HFFc6 (cell line): ENCODE results near the gene RAD9A. TPM values are rescaled to one million over a fixed set of nuclear protein-coding genes. Genes with fewer than 3 reads are reported as not detected.
A peak's percentile ranks its signal among the peaks of the same experiment; 100 is the strongest.

ENCODE experiments used
- DNase-seq: peaks from one replicate; pipeline ENCODE4 v3.0.0-alpha.2; 2018
- H3K27ac Mint-ChIP-seq: 2 replicates; pipeline ENCODE4 v1.8.0; 2020; ENCODE audit warnings: mild to moderate bottlenecking, mixed read lengths
- H3K27me3 Mint-ChIP-seq: 2 replicates; pipeline ENCODE4 v1.8.0; 2021; ENCODE audit warnings: mild to moderate bottlenecking, moderate library complexity, mixed read lengths; ENCODE audit not compliant: insufficient read depth
- H3K36me3 Mint-ChIP-seq: 2 replicates; pipeline ENCODE4 v1.8.0; 2021; ENCODE audit warnings: low read depth, mixed read lengths
- H3K4me1 Mint-ChIP-seq: 2 replicates; pipeline ENCODE4 v1.8.0; 2020; ENCODE audit warnings: low read depth, mixed read lengths
- H3K4me3 Mint-ChIP-seq: 2 replicates; pipeline ENCODE4 v1.8.0; 2020; ENCODE audit warnings: mild to moderate bottlenecking, moderate library complexity, mixed read lengths
- H3K9me3 Mint-ChIP-seq: 2 replicates; pipeline ENCODE4 v1.8.0; 2020; ENCODE audit warnings: mild to moderate bottlenecking, mixed read lengths
- total RNA-seq, 6 experiments: library from RNA; stranded (reverse); fragmentation: NEBNext Ultra II Directional; extraction: Animal tissue kit (Norgen Biotek cat#: 25700); gene quantifications; 2 replicates in 1 of 6; 3 replicates in 5 of 6; pipeline ENCODE4 v1.2.3, GENCODE V29; 2021
- TF ChIP-seq, protein P1 (sequence below): fragments of 200-600 bp; sonication (generic); IDR thresholded peaks from 2 replicates; pipeline ENCODE4 v1.5.0; 2021; ENCODE audit warnings: antibody characterized with exemption, mild to moderate bottlenecking

The RAD9A gene
- total RNA-seq, 6 experiments from 2014 or later: 7.6 to 10.3 (median 8.8) TPM

- H3K27ac Mint-ChIP-seq: no peak overlapping the region
- peak; percentile 16 for DNase-seq
- TF ChIP-seq, protein P1, sequence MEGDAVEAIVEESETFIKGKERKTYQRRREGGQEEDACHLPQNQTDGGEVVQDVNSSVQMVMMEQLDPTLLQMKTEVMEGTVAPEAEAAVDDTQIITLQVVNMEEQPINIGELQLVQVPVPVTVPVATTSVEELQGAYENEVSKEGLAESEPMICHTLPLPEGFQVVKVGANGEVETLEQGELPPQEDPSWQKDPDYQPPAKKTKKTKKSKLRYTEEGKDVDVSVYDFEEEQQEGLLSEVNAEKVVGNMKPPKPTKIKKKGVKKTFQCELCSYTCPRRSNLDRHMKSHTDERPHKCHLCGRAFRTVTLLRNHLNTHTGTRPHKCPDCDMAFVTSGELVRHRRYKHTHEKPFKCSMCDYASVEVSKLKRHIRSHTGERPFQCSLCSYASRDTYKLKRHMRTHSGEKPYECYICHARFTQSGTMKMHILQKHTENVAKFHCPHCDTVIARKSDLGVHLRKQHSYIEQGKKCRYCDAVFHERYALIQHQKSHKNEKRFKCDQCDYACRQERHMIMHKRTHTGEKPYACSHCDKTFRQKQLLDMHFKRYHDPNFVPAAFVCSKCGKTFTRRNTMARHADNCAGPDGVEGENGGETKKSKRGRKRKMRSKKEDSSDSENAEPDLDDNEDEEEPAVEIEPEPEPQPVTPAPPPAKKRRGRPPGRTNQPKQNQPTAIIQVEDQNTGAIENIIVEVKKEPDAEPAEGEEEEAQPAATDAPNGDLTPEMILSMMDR: peak; percentile 63
- H3K9me3 Mint-ChIP-seq: no peaks in the 10 kb centered on the region
- H3K4me1 Mint-ChIP-seq: peaks cover 10% of the 10 kb centered on the region; the same call in 1 of the 2 replicates
- H3K27me3 Mint-ChIP-seq: peaks cover 9% of the 10 kb centered on the region; the same call in 1 of the 2 replicates
- no peak overlapping the region for H3K4me3 Mint-ChIP-seq
- no peaks in the 10 kb centered on the region; the same call in 1 of the 2 replicates for H3K36me3 Mint-ChIP-seq
These were observed 47.8 kb downstream of the RAD9A start for GRCh38 chr11:67439321-67440228.

DNA sequence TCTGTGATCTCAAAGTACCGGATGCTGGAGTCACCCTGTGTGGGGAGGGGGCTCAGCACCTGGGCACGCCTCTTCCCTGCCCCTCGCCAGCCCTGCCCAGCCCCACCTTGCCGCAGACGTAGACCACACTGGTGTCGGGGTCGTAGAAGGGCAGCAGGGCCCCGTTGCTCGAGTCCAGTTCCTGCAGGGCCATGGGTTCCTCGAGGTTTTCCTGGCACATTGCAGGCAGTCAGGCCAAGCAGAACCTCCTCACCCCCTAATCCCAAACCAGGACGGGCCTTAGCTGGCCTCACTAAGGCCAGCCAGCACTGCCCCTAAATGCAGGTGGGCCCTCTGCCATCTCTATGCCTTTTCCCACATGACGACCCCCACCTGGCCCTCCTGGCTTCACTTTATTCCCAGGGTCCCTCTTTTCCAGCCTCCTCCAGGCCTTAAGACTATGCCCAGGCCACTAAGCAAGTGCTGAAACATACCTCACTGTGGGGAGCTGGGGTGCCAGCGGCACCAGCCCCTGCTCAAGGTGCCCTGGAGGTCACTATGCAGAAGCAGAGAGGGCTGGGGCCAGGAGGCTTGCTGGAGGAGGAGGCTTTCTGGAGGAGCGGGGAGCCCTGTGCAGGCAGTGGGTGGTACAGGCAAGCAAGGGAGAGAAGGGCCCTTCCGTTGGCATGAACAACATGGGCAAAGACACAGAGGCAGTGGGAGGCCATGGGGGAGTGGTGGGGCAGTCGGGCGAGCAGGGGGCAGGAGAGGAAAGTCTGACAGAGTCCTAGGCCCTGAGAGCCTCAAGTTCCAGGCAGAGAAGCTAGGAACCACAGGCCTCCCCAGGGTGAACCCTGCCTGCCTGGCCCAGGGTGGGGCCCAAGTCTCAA is 48.7 kb downstream of the RAD9A start:
- TF ChIP-seq, protein P1: no peak

GRCh38 chr11:67441098-67441563 is 49.3 kb downstream of the RAD9A start:
- H3K36me3 Mint-ChIP-seq: no peaks in the 10 kb centered on the region; the same call in 1 of the 2 replicates
- TF ChIP-seq, protein P1: no peak

More for the DNA sequence above, 48.7 kb downstream of the RAD9A start:
- no peak overlapping the region for H3K4me3 Mint-ChIP-seq
- peaks cover 10% of the 10 kb centered on the region; the same call in 1 of the 2 replicates for H3K4me1 Mint-ChIP-seq
- H3K9me3 Mint-ChIP-seq: no peaks in the 10 kb centered on the region
- no peak overlapping the region for H3K27ac Mint-ChIP-seq
- peaks cover 8% of the 10 kb centered on the region; the same call in 1 of the 2 replicates for H3K27me3 Mint-ChIP-seq
- no peak for DNase-seq
- H3K36me3 Mint-ChIP-seq: no peaks in the 10 kb centered on the region; the same call in 1 of the 2 replicates

GRCh38 chr11:67441731-67442351 is 50.1 kb downstream of the RAD9A start:
- Mint-ChIP-seq H3K36me3 (no peaks in the 10 kb centered on the region; the same call in 1 of the 2 replicates), H3K9me3 (no peaks in the 10 kb centered on the region), H3K4me3 (peak overlapping the region; percentile 91), H3K27me3 (peaks cover 7% of the 10 kb centered on the region; the same call in 1 of the 2 replicates), H3K4me1 (peaks cover 10% of the 10 kb centered on the region; the same call in 1 of the 2 replicates), H3K27ac (peak overlapping the region; percentile 46; the same call in 1 of the 2 replicates)
- TF ChIP-seq, protein P1: no peak
- no peak for DNase-seq

More at GRCh38 chr11:67441098-67441563, 49.3 kb downstream of the RAD9A start:
- Mint-ChIP-seq H3K4me3 (0 out of 2 replicates have a peak overlapping the region, but pooled peaks have one; percentile 30), H3K27ac (no peak overlapping the region), H3K27me3 (peaks cover 7% of the 10 kb centered on the region; the same call in 1 of the 2 replicates), H3K4me1 (peaks cover 10% of the 10 kb centered on the region; the same call in 1 of the 2 replicates), H3K9me3 (no peaks in the 10 kb centered on the region)
- DNase-seq: no peak
